LNCaP clone FGC (cell line): ENCODE measurements around the gene RGS6.

Source experiments
- DNase-seq: peaks from one replicate; pipeline ENCODE4 v3.0.0-alpha.2; 2011; ENCODE audit warnings: low read depth
- H3K4me3 ChIP-seq: 2 replicates; pipeline ENCODE4 v1.5.1; 2011; ENCODE audit warnings: mild to moderate bottlenecking, low read depth, low read length, control low read depth
- CTCF ChIP-seq: IDR thresholded peaks from 2 replicates; pipeline ENCODE4 v1.5.1; 2012; ENCODE audit warnings: mild to moderate bottlenecking; ENCODE audit not compliant: control insufficient read depth, insufficient read depth; ENCODE audit errors: extremely low read depth

RGS6 gene

GRCh38 chr14:71995741-71996140 is 63.5 kb downstream of the RGS6 start:
- DNase-seq, result no peak
- no peak overlapping the region for H3K4me3 ChIP-seq
- TF ChIP-seq CTCF, result no peak

GRCh38 chr14:71996610-71997009 is 64.4 kb downstream of the RGS6 start:
- no peak overlapping the region for H3K4me3 ChIP-seq
- no peak for TF ChIP-seq CTCF
- DNase-seq, result no peak

- H3K4me3 ChIP-seq, result no peak overlapping the region
- no peak for TF ChIP-seq CTCF
- no peak for DNase-seq
These were observed 68.7 kb downstream of the RGS6 start for GRCh38 chr14:72000907-72001306.

GRCh38 chr14:72002731-72003130 is 70.5 kb downstream of the RGS6 start:
- no peak overlapping the region for H3K4me3 ChIP-seq
- no peak for TF ChIP-seq CTCF

GRCh38 chr14:72008666-72009065 is 76.4 kb downstream of the RGS6 start:
- no peak for TF ChIP-seq CTCF
- no peak for DNase-seq
- no peak overlapping the region for H3K4me3 ChIP-seq

More at GRCh38 chr14:72002731-72003130, 70.5 kb downstream of the RGS6 start:
- DNase-seq, result no peak

GRCh38 chr14:72010474-72010873 is 78.2 kb downstream of the RGS6 start:
- TF ChIP-seq CTCF, result no peak
- H3K4me3 ChIP-seq, result no peak overlapping the region

GRCh38 chr14:72013721-72014345 is 81.6 kb downstream of the RGS6 start:
- TF ChIP-seq CTCF, result no peak
- no peak for DNase-seq
- no peak overlapping the region for H3K4me3 ChIP-seq

More at GRCh38 chr14:72010474-72010873, 78.2 kb downstream of the RGS6 start:
- no peak for DNase-seq
